Testis (tissue), 2 donors: ENCODE measurements around the gene KLF6.

ENCODE experiments used
- POLR2A ChIP-seq: fragments of 450-650 bp; IDR thresholded peaks from one replicate; pipeline ENCODE4 v1.6.1; 2017; ENCODE audit warnings: antibody characterized with exemption, mild to moderate bottlenecking, moderate library complexity
- TF ChIP-seq, protein P1 (sequence below), 3 experiments: fragments of 450-650 bp in 2 of 3; fragments of 200-600 bp in 1 of 3; sonication (generic) in 1 of 3; IDR thresholded peaks; one replicate each; pipeline ENCODE4 v1.5.1; 2016 to 2019; ENCODE audit warnings: antibody characterized with exemption in 3 of 3, mild to moderate bottlenecking in 2 of 3, moderate library complexity in 1 of 3

DNA sequence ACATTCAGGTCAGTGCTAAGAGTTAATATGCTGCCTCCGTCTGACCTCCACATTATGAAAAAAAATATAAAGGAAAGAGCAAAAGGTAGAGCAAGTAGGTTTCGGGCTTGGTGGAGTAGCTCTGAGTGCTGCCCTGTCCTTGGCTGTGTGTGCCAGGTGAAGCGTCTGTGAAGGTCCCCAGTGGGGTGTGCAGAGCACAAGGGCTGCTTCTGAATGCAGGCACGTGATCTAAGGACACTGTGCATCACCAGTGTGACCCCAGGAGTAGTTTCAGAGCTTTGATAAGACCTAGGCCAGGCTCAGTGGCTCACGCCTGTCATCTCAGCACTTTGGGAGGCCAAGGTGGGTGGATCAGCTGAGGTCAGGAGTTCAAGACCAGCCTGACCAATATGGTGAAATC, 36.0 kb downstream of the KLF6 start:
- TF ChIP-seq POLR2A = no peak
- TF ChIP-seq, protein P1, sequence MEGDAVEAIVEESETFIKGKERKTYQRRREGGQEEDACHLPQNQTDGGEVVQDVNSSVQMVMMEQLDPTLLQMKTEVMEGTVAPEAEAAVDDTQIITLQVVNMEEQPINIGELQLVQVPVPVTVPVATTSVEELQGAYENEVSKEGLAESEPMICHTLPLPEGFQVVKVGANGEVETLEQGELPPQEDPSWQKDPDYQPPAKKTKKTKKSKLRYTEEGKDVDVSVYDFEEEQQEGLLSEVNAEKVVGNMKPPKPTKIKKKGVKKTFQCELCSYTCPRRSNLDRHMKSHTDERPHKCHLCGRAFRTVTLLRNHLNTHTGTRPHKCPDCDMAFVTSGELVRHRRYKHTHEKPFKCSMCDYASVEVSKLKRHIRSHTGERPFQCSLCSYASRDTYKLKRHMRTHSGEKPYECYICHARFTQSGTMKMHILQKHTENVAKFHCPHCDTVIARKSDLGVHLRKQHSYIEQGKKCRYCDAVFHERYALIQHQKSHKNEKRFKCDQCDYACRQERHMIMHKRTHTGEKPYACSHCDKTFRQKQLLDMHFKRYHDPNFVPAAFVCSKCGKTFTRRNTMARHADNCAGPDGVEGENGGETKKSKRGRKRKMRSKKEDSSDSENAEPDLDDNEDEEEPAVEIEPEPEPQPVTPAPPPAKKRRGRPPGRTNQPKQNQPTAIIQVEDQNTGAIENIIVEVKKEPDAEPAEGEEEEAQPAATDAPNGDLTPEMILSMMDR (IDR thresholded peaks at IDR 0.05) = no peak
